WI38 (cell line): ENCODE results near the gene LRTM2.

Experiments used
- H3K4me3 ChIP-seq: 2 replicates; pipeline ENCODE4 v1.5.1; 2011; ENCODE audit warnings: low read depth, mild to moderate bottlenecking, control low read depth, low read length
- TF ChIP-seq, protein P1 (sequence below): IDR thresholded peaks from 2 replicates; pipeline ENCODE4 v1.5.1; 2012; ENCODE audit warnings: low read depth, mild to moderate bottlenecking, control low read depth, low read length

LRTM2 gene

DNA sequence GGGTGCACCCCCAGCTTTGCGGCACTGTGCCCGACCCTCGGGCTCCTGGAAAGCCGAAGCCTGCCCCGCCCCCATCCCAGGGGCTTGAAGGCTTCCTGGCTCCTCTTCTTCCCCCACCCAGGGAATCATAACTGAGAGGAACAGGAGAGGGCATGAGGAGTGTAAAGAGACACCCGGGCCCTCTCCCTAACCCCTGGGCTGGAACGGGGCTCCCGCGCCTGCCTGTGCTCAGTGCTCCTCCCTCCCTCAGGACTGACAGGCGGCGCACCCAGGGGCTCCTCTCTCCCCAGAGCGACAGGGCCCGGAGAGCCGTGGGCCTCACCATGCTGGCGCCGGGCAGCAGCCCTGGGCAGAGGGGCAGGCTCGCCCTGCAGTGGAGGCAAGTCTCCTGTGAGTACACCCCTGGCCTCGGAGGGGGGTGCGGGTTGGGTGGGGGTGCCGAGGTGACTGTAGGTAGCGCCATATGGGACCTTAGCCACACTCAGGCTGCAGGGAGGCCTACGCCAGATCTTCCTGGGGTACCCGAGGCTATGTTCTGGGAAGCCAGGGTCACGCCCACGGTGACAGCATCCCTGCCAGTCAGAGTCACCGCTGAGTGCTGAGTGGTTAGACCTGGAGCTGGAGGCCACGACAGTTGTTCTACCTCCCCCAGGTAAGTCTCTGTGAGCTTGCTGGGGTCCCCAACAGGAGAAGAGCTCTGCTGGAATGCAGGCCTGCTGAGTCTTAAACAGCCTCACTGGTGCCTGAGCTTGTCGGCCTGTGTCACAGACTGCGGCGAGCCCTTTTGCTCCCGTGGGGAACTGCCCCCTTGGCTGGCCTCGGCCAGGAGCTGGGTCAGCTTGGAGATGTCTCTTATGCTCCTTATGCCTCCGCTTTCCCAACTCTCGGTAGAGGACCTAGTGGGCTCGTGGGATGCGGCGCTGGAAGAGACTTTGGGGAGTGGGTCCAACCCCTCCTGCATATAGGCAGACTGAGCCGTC lies 7.8 kb downstream of the LRTM2 start:
- no peak overlapping the region for H3K4me3 ChIP-seq
- TF ChIP-seq, protein P1, sequence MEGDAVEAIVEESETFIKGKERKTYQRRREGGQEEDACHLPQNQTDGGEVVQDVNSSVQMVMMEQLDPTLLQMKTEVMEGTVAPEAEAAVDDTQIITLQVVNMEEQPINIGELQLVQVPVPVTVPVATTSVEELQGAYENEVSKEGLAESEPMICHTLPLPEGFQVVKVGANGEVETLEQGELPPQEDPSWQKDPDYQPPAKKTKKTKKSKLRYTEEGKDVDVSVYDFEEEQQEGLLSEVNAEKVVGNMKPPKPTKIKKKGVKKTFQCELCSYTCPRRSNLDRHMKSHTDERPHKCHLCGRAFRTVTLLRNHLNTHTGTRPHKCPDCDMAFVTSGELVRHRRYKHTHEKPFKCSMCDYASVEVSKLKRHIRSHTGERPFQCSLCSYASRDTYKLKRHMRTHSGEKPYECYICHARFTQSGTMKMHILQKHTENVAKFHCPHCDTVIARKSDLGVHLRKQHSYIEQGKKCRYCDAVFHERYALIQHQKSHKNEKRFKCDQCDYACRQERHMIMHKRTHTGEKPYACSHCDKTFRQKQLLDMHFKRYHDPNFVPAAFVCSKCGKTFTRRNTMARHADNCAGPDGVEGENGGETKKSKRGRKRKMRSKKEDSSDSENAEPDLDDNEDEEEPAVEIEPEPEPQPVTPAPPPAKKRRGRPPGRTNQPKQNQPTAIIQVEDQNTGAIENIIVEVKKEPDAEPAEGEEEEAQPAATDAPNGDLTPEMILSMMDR, result no peak

GRCh38 chr12:1828856-1829255 lies 8.5 kb downstream of the LRTM2 start:
- TF ChIP-seq, protein P1, result no peak
- H3K4me3 ChIP-seq, result no peak overlapping the region

- TF ChIP-seq, protein P1, result no peak
- no peak overlapping the region for H3K4me3 ChIP-seq
Observed at GRCh38 chr12:1829306-1829900, 9.0 kb downstream of the LRTM2 start.

GRCh38 chr12:1830401-1830845 lies 10.1 kb downstream of the LRTM2 start:
- H3K4me3 ChIP-seq, result no peak overlapping the region
- TF ChIP-seq, protein P1, result no peak

DNA sequence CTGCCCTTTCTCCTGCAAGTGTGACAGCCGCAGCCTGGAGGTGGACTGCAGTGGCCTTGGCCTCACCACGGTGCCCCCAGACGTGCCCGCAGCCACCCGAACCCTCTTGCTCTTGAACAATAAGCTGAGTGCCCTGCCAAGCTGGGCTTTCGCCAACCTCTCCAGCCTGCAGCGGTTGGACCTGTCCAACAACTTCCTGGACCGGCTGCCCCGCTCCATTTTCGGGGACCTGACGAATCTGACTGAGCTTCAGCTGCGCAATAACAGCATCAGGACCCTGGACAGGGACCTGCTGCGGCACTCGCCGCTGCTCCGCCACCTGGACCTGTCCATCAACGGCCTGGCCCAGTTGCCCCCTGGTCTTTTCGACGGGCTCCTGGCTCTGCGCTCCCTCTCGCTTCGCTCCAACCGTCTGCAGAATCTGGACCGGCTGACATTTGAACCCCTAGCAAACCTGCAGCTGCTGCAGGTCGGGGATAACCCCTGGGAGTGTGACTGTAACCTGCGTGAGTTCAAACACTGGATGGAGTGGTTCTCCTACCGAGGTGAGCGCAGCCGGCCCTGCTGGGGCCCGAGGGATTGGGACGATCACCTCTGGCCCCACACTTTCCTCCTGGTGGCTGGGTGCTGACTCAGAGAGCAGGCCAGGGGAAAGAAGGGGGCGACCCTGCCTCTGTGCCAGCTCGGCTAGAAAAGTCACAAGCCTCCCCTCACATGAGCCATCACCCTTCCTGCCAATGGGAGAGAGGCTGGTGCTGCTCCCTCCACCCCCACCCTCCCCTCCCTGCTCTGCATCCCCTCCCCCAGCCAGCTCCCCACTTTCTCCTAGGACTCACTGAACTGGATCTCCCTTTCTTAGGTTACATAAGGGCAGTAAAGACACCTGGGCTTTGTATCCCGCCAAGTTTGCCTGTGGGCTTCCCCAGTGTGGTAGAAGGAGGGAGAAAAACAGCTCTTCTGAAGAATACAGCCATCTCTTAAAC lies 10.9 kb downstream of the LRTM2 start:
- no peak overlapping the region for H3K4me3 ChIP-seq
- TF ChIP-seq, protein P1, result no peak

DNA sequence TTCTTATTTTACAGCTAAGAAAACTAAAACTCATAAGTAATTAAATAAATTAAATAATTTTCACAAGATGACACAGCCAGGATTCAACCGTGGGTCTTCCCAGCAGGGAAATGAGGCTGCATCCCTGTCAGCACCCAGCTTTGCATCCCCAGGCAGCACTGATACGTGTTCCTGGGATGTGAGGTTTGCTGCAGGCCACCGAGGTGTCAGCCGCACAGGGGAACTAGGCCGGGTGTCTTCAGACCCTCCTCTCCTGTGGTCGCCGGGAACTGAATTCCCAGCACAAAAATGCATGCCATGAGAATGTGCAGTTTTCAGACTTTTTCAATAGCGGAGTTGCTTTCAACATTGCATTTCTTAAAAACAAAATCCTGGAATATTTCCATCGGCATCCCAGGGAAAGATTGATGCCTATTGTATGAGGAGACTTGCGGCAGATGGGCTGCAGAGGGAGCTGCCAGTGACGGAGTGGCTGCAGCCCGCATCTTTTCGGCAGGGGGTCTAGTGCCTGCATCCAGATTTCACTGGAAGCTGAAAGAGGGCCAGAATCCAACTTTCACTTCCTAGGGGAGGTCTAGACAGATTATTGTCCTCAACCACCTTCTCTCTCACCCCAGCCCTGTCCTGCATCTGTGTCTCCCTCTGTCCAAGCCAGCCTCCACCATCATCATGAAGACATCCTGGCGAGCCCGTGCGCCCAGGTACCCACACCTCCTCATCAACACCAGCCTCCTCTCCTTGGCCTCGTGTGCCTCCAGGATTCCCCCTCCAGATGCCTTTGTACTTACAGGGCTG lies 12.6 kb downstream of the LRTM2 start:
- H3K4me3 ChIP-seq, result no peak overlapping the region
- TF ChIP-seq, protein P1, result no peak
